ENCODE measurements around the gene L3HYPDH. TPM values are rescaled to one million over a fixed set of nuclear protein-coding genes. Genes with fewer than 3 reads are reported as not detected.

The L3HYPDH gene
- total and polyA plus RNA-seq, 2 of the 13 experiments (the other 11 are each of a cell fraction or from before 2014, with no cell fraction given): 30.5 to 36.6 TPM

GRCh38 chr14:59455411-59455810 is 28.8 kb downstream of the L3HYPDH start (continued):
- no peak for TF ChIP-seq ZNF7 (CRISPR knock-in tag; IDR thresholded peaks at IDR 0.05)

- ATAC-seq (no peak), DNase-seq (ENCODE audit: low spot score) (no peak), FAIRE-seq (no peak)
- in situ Hi-C loops (cut with HindIII; ENCODE audit: extremely low pct_ligation_motif_present, low pct_unique_long_range_greater_than_20kb) (no loop called here), intact Hi-C loops (cut with micrococcal nuclease; ENCODE audit: unreplicated experiment) (no loop called here)
- H3K27ac ChIP-seq (ENCODE audit: extremely low read length, insufficient read depth, low read length): no peak overlapping the region
- H3K79me2 ChIP-seq (ENCODE audit: insufficient read depth, low read length): no peaks in the 10 kb centered on the region
- H3K27me3 ChIP-seq (ENCODE audit: control insufficient read depth in 1 of 2, insufficient read depth in 2 of 2, low read length in 2 of 2): no peaks in the 10 kb centered on the region
- no peaks in the 10 kb centered on the region for H4K20me1 ChIP-seq (ENCODE audit: insufficient read depth, low read length)
- CTCF ChIA-PET (ENCODE audit: low intra/inter-chr PET ratio, low total read pairs): no interaction called here
- no peak overlapping the region for H3K4me2 ChIP-seq (ENCODE audit: low read depth, low read length)
- WGBS (ENCODE audit: low lambda C conversion rate): 38% methylated on average over 2 of the region's 2 CpGs
- H2AFZ ChIP-seq (ENCODE audit: low read length): no peak overlapping the region
- no peaks in the 10 kb centered on the region for H3K9me3 ChIP-seq (ENCODE audit: low read length)
- TF ChIP-seq CREB3 (CRISPR knock-in tag; IDR thresholded peaks at IDR 0.05) (no peak), PHF20 (CRISPR knock-in tag; IDR thresholded peaks at IDR 0.05) (no peak)
- POLR2A ChIA-PET: no interaction called here
- peaks cover 0 to 5% of the 10 kb centered on the region in 2 experiments; a peak in 1 of 5 replicates for H3K36me3 ChIP-seq (replicated peaks in 1 of 2; ENCODE audit: control insufficient read depth in 1 of 2, insufficient read depth in 2 of 2, low read length in 2 of 2)
- BruUV-seq (replicated peaks): no TSS peak
- H3K4me3 ChIP-seq (replicated peaks in 1 of 3; ENCODE audit: insufficient read depth in 1 of 3, low read depth in 2 of 3, low read length in 3 of 3): no peak overlapping the region
- H3K4me1 ChIP-seq (ENCODE audit: insufficient read depth, low read length): no peaks in the 10 kb centered on the region
- H3K9ac ChIP-seq (ENCODE audit: insufficient read depth, low read depth, low read length): no peak overlapping the region
These were observed 30.1 kb downstream of the L3HYPDH start for GRCh38 chr14:59454139-59454538.

- ChIA-PET CTCF (ENCODE audit: low intra/inter-chr PET ratio, low total read pairs) (no interaction called here), POLR2A (no interaction called here)
- H3K27ac ChIP-seq (ENCODE audit: extremely low read length, insufficient read depth, low read length): no peak overlapping the region
- H4K20me1 ChIP-seq (ENCODE audit: insufficient read depth, low read length): no peaks in the 10 kb centered on the region
- H3K4me2 ChIP-seq (ENCODE audit: low read depth, low read length): no peak overlapping the region
- no peak for DNase-seq (ENCODE audit: low spot score)
- no peaks in the 10 kb centered on the region for H3K9me3 ChIP-seq (ENCODE audit: low read length)
- no TSS peak for BruUV-seq (replicated peaks)
- no peak overlapping the region for H2AFZ ChIP-seq (ENCODE audit: low read length)
- TF ChIP-seq ARNTL (CRISPR knock-in tag; IDR thresholded peaks at IDR 0.05): no peak
- TF ChIP-seq NRL (CRISPR knock-in tag; IDR thresholded peaks at IDR 0.05; ENCODE audit: borderline replicate concordance): no peak
- TF ChIP-seq TRIM24 (CRISPR knock-in tag; IDR thresholded peaks at IDR 0.05): no peak
- TF ChIP-seq KLF13 (CRISPR knock-in tag; IDR thresholded peaks at IDR 0.05): no peak
- TF ChIP-seq POLR2G (IDR thresholded peaks at IDR 0.05; ENCODE audit: low read depth, low read length): no peak
- TF ChIP-seq ZBTB34 (CRISPR knock-in tag; IDR thresholded peaks at IDR 0.05): no peak
- no peak for TF ChIP-seq ZNF484 (CRISPR knock-in tag; IDR thresholded peaks at IDR 0.05; ENCODE audit: borderline replicate concordance, low read depth)
- no peak for TF ChIP-seq RBM22 (optimal IDR thresholded peaks at IDR 0.05; ENCODE audit: low read length)
- no peak for TF ChIP-seq ZNF784 (CRISPR knock-in tag; IDR thresholded peaks at IDR 0.05; ENCODE audit: borderline replicate concordance)
- 96% methylated on average over 1 of the region's 1 CpG for WGBS (ENCODE audit: low lambda C conversion rate)
- no peak overlapping the region for H3K4me3 ChIP-seq (replicated peaks in 1 of 3; ENCODE audit: insufficient read depth in 1 of 3, low read depth in 2 of 3, low read length in 3 of 3)
- no peak for FAIRE-seq
- H3K27me3 ChIP-seq (ENCODE audit: control insufficient read depth in 1 of 2, insufficient read depth in 2 of 2, low read length in 2 of 2): no peaks in the 10 kb centered on the region
- no peaks in the 10 kb centered on the region for H3K4me1 ChIP-seq (ENCODE audit: insufficient read depth, low read length)
- no peaks in the 10 kb centered on the region for H3K79me2 ChIP-seq (ENCODE audit: insufficient read depth, low read length)
- no peak overlapping the region for H3K9ac ChIP-seq (ENCODE audit: insufficient read depth, low read depth, low read length)
- H3K36me3 ChIP-seq (replicated peaks in 1 of 2; ENCODE audit: control insufficient read depth in 1 of 2, insufficient read depth in 2 of 2, low read length in 2 of 2): no peaks in the 10 kb centered on the region
- intact Hi-C loops (cut with micrococcal nuclease; ENCODE audit: unreplicated experiment) (no loop called here), in situ Hi-C loops (cut with HindIII; ENCODE audit: extremely low pct_ligation_motif_present, low pct_unique_long_range_greater_than_20kb) (no loop called here)
- ATAC-seq: no peak
These were observed 32.4 kb downstream of the L3HYPDH start for GRCh38 chr14:59451849-59452248.
